Measurements from ENCODE around the gene SRC.

- TF ChIP-seq, protein P1, sequence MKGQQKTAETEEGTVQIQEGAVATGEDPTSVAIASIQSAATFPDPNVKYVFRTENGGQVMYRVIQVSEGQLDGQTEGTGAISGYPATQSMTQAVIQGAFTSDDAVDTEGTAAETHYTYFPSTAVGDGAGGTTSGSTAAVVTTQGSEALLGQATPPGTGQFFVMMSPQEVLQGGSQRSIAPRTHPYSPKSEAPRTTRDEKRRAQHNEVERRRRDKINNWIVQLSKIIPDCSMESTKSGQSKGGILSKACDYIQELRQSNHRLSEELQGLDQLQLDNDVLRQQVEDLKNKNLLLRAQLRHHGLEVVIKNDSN (IDR thresholded peaks at IDR 0.05; ENCODE audit: borderline replicate concordance, low read depth): no peak
- TF ChIP-seq POLR2AphosphoS5 (IDR thresholded peaks at IDR 0.05; ENCODE audit: low read depth, low read length) (no peak), RFX5 (IDR thresholded peaks at IDR 0.05; ENCODE audit: low read length) (no peak), TAF1 (IDR thresholded peaks at IDR 0.05; ENCODE audit: borderline replicate concordance, low read depth, low read length) (no peak)
- TF ChIP-seq, protein P2, sequence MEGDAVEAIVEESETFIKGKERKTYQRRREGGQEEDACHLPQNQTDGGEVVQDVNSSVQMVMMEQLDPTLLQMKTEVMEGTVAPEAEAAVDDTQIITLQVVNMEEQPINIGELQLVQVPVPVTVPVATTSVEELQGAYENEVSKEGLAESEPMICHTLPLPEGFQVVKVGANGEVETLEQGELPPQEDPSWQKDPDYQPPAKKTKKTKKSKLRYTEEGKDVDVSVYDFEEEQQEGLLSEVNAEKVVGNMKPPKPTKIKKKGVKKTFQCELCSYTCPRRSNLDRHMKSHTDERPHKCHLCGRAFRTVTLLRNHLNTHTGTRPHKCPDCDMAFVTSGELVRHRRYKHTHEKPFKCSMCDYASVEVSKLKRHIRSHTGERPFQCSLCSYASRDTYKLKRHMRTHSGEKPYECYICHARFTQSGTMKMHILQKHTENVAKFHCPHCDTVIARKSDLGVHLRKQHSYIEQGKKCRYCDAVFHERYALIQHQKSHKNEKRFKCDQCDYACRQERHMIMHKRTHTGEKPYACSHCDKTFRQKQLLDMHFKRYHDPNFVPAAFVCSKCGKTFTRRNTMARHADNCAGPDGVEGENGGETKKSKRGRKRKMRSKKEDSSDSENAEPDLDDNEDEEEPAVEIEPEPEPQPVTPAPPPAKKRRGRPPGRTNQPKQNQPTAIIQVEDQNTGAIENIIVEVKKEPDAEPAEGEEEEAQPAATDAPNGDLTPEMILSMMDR (IDR thresholded peaks at IDR 0.05): no peak
These were observed 95.1 kb downstream of the SRC start for GRCh38 chr20:37441023-37441422.

Measured in SK-N-SH (cell line).